ENCODE measurements around the gene ATP8B4.

The ATP8B4 gene

DNA sequence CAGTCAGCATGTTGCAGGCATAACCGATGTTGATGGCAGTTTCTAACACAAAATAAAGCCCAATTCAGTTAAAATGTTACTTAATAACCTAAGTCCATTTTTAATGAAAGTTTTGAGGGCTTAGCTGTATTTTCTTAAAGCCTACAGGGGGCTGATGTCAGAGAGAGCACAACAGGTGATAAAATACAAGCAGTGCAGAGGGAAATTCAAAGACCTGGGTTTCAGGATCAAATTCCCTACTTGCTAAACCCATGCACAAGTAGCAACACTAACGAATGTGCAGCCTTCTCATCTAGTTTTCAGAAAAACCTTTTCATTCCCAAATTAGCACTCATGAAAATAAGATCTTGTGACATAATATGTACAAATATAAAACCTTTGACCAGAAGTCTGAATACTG lies 202.0 kb downstream of the ATP8B4 start:
- H2AFZ ChIP-seq (ENCODE audit: low read depth, low read length, severe bottlenecking): no peak overlapping the region
- H3K9ac ChIP-seq (ENCODE audit: low read length): no peak overlapping the region
- no peaks in the 10 kb centered on the region for H3K36me3 ChIP-seq (ENCODE audit: low read length)
- no peaks in the 10 kb centered on the region for H3F3A ChIP-seq (ENCODE audit: insufficient read depth)
- no peaks in the 10 kb centered on the region for H3K27me3 ChIP-seq (ENCODE audit: low read length)
- no peak overlapping the region for H3K4me2 ChIP-seq (ENCODE audit: low read depth, low read length, poor library complexity, severe bottlenecking)
- TF ChIP-seq, protein P1, sequence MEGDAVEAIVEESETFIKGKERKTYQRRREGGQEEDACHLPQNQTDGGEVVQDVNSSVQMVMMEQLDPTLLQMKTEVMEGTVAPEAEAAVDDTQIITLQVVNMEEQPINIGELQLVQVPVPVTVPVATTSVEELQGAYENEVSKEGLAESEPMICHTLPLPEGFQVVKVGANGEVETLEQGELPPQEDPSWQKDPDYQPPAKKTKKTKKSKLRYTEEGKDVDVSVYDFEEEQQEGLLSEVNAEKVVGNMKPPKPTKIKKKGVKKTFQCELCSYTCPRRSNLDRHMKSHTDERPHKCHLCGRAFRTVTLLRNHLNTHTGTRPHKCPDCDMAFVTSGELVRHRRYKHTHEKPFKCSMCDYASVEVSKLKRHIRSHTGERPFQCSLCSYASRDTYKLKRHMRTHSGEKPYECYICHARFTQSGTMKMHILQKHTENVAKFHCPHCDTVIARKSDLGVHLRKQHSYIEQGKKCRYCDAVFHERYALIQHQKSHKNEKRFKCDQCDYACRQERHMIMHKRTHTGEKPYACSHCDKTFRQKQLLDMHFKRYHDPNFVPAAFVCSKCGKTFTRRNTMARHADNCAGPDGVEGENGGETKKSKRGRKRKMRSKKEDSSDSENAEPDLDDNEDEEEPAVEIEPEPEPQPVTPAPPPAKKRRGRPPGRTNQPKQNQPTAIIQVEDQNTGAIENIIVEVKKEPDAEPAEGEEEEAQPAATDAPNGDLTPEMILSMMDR (IDR thresholded peaks at IDR 0.05; ENCODE audit: insufficient read depth, low read length, poor library complexity, severe bottlenecking): no peak
- no peak for TF ChIP-seq EZH2phosphoT487 (conservative IDR thresholded peaks at IDR 0.05; ENCODE audit: low read length)
- H4K20me1 ChIP-seq (ENCODE audit: low read depth, low read length): no peaks in the 10 kb centered on the region
- H3K79me2 ChIP-seq (ENCODE audit: insufficient read depth, low read length): no peaks in the 10 kb centered on the region
- H3K4me3 ChIP-seq (ENCODE audit: insufficient read depth, low read length, poor library complexity, severe bottlenecking): no peak overlapping the region
- no peaks in the 10 kb centered on the region for H3K9me3 ChIP-seq (ENCODE audit: insufficient read depth, low read length)
- no peak overlapping the region for H3K27ac ChIP-seq (ENCODE audit: low read depth, low read length)
- no peaks in the 10 kb centered on the region for H3K9me2 ChIP-seq (replicated peaks; ENCODE audit: insufficient read depth, low read length)

- Histone ChIP-seq H2AFZ (ENCODE audit: low read depth, low read length, severe bottlenecking) (no peak overlapping the region), H3K4me2 (ENCODE audit: low read depth, low read length, poor library complexity, severe bottlenecking) (no peak overlapping the region), H3F3A (ENCODE audit: insufficient read depth) (no peaks in the 10 kb centered on the region), H3K9ac (ENCODE audit: low read length) (no peak overlapping the region), H3K36me3 (ENCODE audit: low read length) (no peaks in the 10 kb centered on the region), H3K9me2 (replicated peaks; ENCODE audit: insufficient read depth, low read length) (no peaks in the 10 kb centered on the region), H4K20me1 (ENCODE audit: low read depth, low read length) (no peaks in the 10 kb centered on the region), H3K79me2 (ENCODE audit: insufficient read depth, low read length) (no peaks in the 10 kb centered on the region), H3K4me3 (ENCODE audit: insufficient read depth, low read length, poor library complexity, severe bottlenecking) (no peak overlapping the region), H3K27ac (ENCODE audit: low read depth, low read length) (no peak overlapping the region), H3K27me3 (ENCODE audit: low read length) (no peaks in the 10 kb centered on the region), H3K9me3 (ENCODE audit: insufficient read depth, low read length) (no peaks in the 10 kb centered on the region)
- TF ChIP-seq, protein P1 (IDR thresholded peaks at IDR 0.05; ENCODE audit: insufficient read depth, low read length, poor library complexity, severe bottlenecking): no peak
- no peak for TF ChIP-seq EZH2phosphoT487 (conservative IDR thresholded peaks at IDR 0.05; ENCODE audit: low read length)
Measured at GRCh38 chr15:49915822-49916221, 203.2 kb downstream of the ATP8B4 start.

DNA sequence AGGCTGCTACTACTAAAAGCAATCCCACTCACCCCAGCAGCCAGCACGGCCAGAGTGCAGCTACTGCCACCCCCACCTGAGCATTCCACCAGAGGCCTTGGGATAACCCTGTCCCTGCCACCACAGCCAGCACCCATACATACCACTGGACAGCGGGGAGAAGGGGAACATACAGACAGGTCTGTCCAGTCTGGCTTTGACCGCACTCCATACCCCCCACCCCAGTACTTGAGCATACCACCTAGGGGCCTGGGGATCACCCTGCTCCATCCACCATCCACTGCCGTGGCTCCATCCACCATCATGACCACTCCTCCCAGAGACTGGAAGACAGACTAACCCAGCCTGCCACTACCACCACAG lies 210.1 kb downstream of the ATP8B4 start:
- Histone ChIP-seq H3K9ac (ENCODE audit: low read length) (no peak overlapping the region), H3K9me2 (replicated peaks; ENCODE audit: insufficient read depth, low read length) (no peaks in the 10 kb centered on the region)
- TF ChIP-seq, protein P1 (IDR thresholded peaks at IDR 0.05; ENCODE audit: insufficient read depth, low read length, poor library complexity, severe bottlenecking): no peak
- no peak for TF ChIP-seq EZH2phosphoT487 (conservative IDR thresholded peaks at IDR 0.05; ENCODE audit: low read length)

More for the DNA sequence above, 210.1 kb downstream of the ATP8B4 start:
- H2AFZ ChIP-seq (ENCODE audit: low read depth, low read length, severe bottlenecking): no peak overlapping the region
- H3K4me3 ChIP-seq (ENCODE audit: insufficient read depth, low read length, poor library complexity, severe bottlenecking): no peak overlapping the region
- no peaks in the 10 kb centered on the region for H3K27me3 ChIP-seq (ENCODE audit: low read length)
- H3K79me2 ChIP-seq (ENCODE audit: insufficient read depth, low read length): no peaks in the 10 kb centered on the region
- H4K20me1 ChIP-seq (ENCODE audit: low read depth, low read length): no peaks in the 10 kb centered on the region
- H3K36me3 ChIP-seq (ENCODE audit: low read length): no peaks in the 10 kb centered on the region
- no peak overlapping the region for H3K4me2 ChIP-seq (ENCODE audit: low read depth, low read length, poor library complexity, severe bottlenecking)
- H3K27ac ChIP-seq (ENCODE audit: low read depth, low read length): no peak overlapping the region
- H3K9me3 ChIP-seq (ENCODE audit: insufficient read depth, low read length): no peaks in the 10 kb centered on the region
- H3F3A ChIP-seq (ENCODE audit: insufficient read depth): no peaks in the 10 kb centered on the region

Data from SU-DHL-6 (cell line).